ENCODE data around the gene TRAPPC4.
"Not testable (repeated sequence)": the region's sequence is repeated elsewhere in the genome, so short reads cannot be mapped to it uniquely, and the experiment has no call there.

- not testable (repeated sequence) for TF ChIP-seq CTCF, EP300 (IDR thresholded peaks at IDR 0.05)
These were observed 14.9 kb downstream of the TRAPPC4 start for GRCh38 chr11:119033421-119033820.
